HG02938 (cell line): ENCODE measurements around the gene GABRA5.

Source experiments
- ATAC-seq: cut with Tn5 transposase; IDR thresholded peaks from one replicate; pipeline ENCODE4 v1.9.1; 2021; ENCODE audit warnings: mild to moderate bottlenecking, moderate library complexity; ENCODE audit not compliant: unreplicated experiment

GABRA5 gene

DNA sequence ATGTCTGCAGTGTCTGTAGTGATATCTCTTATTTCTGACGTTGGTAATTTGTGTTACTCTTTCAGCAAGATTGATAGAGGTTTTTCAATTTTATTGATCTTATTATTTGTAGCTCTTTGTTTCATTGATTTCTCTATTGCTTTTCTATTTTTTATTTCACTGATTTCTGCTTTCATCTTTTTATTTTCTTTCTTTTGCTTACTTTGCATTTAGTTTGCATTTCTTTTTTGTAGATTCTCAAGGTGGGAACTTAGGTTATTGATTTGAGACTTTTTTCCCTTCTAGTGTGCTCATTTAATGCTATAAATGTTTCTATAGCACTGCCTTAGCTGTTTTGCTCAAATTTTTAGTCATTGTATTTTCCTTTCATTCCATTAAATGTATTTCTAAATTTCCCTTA, 54.6 kb downstream of the GABRA5 start:
- no peak for ATAC-seq

DNA sequence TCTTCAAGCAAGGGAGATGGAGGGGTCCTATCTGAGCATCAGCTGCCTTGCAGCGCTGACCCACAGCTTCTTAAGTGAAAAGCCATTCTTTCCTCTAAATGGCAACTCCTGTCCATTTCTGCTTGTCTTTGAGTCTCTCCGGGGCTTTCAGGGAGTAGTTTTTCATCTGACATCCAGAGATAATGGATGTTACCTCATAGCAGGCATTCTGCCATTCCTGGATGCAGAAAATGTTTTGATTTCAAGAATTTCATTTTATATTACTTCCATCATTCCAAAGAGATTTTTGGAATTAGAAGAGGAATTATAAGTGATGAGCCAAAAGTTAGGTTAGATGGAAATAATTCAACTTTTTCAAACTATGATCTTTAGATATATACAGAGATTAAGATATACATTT, 59.2 kb downstream of the GABRA5 start:
- ATAC-seq = no peak

DNA sequence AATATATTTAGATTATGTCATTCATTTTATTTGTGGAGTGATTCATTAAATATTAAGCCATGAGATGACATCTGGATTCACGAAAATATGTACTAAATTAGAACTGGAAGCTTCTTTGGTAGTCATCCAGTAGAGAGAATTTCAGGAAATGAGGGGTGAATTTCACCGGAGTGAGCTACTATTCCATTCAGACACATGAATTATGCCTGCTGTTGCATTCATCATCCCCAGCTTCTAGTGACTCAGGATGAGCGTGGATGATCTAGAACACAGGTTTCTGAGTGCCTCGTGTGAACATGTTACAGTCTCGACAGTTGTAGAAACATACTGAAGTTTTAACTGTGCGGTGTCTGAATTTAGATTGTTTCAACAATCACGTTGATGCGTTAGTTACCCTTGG, 61.2 kb downstream of the GABRA5 start:
- no peak for ATAC-seq

DNA sequence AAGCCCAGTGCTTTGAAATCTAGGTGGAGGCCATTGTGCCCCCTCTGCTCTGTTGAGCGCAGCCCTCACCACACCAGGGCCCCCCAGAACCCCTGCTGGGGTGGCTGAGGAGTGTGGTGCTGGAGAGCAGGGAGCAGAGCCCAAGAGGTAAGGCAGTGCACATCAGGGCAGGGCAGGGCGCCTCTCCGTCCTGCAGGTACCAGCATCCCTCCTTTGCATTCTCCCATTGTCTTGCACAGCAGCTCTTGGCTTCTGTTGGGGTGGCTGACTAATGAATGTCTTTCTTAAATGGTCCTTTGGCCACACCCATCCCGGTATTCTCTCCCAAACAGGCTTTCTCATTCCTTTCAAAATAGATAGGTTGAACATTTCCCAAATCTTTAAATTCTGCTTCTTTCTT, 62.7 kb downstream of the GABRA5 start:
- no peak for ATAC-seq

DNA sequence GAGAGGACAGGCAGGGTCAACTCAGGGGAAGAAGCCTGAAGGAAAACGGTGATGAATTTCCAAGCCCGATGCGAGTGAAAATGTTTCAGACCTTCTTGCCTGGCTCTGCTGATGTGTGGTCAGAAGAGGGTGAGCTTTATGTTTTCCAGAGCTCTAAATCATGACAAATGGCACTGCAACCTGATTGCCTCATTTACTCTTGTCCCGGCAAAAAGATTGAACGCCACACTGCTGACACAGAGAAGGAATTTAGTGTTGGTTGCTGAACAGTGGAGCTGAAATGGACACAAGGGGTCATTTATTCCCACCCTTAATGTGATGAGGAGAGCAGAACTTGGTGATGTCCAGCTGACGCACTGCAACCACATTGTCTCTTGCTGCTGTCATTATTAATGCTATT, 68.0 kb downstream of the GABRA5 start:
- no peak for ATAC-seq

DNA sequence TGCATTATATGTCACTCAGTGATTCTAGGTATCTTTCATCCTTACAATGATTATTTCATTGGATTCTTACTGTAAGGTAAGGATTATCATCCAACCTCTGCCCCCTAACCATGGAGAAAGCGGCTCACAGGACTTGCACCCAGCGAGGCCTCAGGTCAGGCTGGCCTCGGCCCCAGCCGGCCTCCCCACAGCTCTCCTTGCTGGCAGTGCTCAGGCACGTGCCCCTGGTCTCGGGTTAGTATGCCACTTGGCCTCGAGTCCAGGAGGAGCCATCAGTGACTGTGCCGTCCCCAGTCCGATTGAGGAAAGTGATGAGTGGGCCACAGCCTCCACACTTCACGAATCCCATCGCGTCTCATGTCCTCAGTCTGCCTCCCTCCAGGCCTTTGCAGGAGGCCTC, 68.5 kb downstream of the GABRA5 start:
- ATAC-seq = no peak

DNA sequence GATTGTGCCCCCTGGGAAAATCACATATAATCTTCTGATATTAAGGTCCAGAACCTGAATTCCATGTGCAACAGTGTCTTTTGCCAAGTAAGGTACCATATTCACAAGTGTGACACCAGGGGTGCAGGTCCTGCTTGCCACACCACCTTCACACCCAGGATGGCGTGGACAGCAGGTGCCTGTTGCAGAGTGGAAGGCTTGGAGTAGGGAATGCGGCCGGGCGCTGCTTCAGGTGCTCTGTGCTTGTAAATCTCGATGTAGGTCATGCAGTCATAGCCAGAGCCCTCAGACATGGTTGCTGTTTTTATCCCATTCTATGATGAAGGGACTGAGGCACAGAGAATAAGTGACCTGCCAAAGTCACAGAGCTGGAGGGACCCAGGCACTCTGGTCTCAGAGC, 69.6 kb downstream of the GABRA5 start:
- no peak for ATAC-seq

DNA sequence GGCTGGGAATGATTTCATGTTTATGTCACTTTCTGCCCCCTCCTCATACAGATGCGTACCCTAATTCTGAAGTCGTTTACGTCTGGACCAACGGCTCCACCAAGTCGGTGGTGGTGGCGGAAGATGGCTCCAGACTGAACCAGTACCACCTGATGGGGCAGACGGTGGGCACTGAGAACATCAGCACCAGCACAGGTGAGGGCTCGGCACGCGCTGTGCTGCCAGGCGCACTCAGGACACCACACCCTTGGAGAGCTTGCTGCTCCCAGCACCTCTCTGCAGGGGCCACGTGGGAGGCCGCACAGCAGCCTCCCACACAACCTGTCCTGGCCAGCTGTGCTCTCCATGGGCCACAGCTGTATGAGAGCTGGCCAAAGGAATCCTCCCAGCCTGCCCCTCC, 70.3 kb downstream of the GABRA5 start:
- ATAC-seq = no peak

DNA sequence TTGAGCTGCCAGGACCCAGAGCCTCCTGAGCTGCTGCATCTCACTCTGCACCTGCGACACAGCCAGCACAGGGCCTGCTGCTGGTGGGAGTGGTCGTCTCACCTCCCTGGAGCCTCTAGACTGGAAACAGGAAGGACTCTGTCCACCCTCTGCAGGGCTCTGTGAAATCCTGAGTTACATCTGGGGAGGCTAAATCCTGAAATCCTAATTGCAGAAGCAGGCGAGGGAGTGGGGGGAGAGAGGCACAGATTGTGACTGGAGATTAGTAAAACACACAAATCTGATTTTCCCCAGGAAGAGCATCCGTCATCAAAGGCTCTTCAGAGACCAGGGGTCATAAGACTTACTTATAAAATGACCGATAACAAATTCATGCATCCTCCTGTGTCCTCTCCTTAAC, 72.5 kb downstream of the GABRA5 start:
- ATAC-seq = no peak

DNA sequence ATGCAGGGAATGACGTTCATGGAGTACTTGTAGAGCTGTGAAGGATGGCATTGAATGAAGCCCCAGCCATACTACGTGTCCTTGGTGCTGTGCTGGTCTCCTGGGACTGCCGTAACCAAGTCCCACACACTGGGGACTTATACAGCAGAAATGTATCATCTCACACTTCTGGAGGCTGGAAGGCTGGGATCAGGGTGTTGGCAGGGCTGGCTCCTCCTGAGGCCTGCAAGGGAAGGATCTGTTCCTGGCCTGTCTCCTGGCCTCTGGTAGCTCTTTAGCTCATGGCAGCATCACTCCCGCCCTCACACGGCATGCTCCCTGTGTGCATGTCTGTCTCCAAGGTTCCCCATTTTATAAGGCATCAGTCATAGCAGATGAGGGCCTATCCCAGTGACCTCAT, 74.6 kb downstream of the GABRA5 start:
- ATAC-seq = no peak

DNA sequence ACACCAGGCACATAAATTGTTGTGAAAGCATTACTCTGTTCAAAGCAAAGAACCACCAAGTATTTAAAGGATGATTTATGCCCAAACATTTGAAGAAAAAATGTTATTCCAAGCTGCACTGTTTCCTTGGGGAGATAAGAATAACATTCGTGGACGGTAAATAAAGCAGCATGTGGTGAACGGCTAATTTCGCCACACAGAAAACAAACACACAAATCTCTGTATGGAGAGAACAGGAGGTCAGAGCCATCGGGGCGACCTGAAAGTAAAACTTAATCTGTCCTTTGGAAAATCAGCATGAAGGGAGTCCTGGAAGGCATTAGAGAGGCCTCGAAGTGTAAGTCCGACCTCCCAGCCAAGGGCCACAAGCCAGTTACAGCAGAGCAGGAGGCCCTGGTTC, 77.0 kb downstream of the GABRA5 start:
- ATAC-seq = no peak

DNA sequence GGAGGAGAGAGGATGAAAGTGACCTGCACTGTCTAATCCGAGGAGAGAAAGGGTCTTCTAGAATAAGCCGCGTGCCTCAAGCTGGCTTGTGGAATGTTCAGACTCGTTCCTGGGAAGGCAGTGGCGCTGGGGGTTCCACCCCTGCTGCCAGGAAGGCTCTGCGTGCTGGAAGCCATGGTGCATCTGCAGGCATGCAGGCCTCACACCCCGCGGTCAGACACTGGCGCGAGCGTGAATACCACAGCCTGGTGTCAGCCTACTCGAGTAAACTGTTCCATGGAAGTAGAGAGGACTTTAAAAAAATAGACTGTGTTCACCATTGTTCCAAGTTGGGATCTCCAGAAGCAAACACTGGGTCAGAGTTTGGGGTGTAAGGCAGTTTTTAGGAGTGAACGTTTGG, 78.2 kb downstream of the GABRA5 start:
- ATAC-seq = no peak

DNA sequence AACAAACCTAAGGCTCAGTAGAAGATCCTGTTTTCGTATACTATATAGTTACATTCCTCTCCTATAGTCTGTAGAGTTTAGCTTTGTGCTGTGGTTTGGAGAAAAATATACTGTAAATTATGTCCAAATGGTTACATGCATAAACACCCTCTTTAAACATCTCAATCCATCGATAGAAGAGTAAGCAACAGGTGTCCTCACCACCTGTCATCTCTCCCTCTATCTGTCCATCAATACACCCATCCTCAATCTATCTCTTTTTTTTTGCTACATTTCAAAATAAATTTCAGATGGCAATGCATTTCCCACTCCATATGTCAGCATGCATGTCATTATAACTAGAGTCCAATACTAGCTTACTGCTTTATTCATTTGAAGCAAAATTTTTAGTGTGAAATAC, 83.1 kb downstream of the GABRA5 start:
- ATAC-seq = no peak

DNA sequence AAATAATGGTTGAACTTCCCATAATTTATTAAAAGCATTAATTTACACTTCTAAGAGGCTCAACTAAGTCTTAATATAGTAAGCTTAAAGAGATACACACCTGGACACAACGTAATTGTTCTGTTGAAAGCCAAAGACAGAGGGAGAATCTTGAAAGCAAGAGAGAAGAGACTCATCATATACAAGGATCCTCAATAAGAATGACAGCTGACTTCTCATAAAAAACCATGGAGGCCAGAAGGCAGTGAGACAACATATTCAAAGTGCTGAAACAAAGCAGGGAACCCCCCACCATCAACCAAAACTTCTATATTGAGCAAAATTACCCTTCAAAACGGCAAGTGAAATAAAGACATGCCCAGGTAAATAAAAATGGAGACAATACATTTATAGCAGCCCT, 87.5 kb downstream of the GABRA5 start:
- ATAC-seq = no peak

DNA sequence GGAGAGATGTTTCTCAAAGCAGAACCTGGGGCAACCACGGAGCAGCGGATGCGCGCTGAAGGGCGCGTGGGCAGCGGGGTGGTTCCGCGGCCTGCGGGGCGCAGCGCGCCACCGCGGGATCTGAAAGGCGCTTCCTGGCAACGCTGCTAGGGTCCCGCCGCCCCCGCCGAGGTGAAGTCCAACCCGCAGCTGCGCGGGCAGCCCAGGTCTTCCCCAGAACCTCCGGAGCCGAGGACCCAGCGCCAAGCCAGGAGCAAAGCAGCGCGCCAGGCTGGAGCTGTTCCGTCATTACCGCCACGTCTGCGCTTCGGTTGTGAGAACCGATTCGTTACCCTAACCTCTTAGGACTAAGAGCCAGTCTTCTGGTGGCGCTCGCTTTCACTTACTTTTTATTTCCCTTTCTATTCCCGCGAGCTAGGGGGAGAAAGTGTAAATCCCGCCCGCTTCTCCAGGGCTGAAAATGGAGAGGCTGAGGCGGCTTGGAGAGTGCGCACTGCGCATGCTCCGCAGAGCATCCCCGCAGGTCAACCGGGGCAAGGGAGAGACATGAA, 100.9 kb downstream of the GABRA5 start:
- no peak for ATAC-seq

DNA sequence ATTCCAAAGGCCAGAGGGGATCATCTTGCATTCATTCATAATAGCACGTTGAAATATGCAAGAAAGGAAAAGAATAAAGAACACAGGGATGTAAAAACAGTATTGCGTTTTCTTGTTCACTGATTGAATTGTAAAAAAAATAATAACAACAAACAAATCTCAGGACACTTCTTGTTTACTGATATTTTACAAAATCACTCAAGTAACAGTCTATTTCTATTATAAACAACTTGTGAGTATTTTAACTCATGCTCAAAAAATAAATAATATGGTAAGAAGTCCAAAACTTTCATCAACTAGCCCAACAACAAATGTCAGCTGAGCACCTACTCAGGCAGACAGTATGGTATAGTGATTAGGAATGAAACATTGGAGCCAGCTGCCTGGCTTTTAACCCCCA, 101.9 kb downstream of the GABRA5 start:
- no peak for ATAC-seq

DNA sequence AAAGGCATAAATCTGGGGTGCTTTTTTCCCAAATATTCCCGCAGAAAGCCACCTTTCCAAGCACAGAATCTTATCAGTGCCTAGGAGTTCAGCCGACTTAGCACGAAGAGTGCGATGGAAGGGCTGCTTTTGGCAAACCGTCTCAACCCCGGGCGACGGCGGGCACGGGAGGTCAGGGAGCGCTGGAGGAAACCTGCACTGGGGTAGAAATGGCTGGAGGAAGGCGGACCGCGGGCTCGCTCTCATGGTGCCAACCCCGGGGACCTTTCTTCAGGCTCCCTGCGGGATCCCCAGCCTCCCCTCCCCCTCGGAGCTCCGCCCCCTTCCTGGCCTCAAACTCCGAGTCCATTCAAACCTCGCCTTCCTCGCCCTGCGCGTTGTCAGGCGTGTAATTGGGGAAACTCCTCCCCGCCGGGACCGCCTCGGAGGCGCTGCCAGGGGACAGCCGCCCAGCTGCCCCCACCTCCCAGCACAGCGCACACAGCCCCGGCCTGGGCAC, 103.9 kb downstream of the GABRA5 start, which contains the start of gene GABRG3:
GABRG3 (plus strand) TSS at position 470 of the 499 bp plus-strand sequence.
- no peak for ATAC-seq

DNA sequence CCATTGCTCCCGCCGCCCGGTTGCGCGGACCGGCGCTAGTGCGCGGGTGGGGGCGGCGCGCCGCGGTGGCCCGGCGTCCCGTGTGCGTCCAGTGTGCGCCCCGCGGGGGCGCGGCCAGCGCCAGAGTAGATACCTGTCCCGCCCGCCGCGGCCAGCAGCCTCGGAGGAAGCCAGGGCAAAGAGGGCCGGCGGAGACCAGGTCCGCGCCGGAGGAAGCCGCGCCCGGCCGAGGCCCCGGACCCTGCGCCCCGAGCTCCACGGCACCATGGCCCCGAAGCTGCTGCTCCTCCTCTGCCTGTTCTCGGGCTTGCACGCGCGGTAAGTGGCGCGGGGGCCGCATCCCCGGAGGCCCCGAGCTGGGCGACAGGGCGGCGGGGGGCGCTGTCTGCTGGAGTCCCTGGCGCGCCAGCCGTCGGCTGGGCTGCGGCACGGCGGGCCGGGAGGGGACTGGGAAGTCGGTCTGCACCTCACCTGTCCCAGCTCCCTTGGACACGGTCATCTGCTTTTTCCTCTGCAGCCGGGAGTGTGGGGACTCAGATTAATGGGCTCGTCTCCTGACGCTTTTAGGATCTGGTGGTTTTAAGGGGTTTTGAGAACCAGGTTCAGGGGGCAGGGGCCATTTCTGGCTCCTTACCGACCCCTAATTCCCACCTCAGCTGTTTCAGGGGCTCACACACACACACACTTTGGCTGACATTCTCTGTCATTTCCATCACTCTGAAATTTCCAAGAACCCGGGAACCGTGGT, 104.6 kb downstream of the GABRA5 start:
- ATAC-seq = no peak

DNA sequence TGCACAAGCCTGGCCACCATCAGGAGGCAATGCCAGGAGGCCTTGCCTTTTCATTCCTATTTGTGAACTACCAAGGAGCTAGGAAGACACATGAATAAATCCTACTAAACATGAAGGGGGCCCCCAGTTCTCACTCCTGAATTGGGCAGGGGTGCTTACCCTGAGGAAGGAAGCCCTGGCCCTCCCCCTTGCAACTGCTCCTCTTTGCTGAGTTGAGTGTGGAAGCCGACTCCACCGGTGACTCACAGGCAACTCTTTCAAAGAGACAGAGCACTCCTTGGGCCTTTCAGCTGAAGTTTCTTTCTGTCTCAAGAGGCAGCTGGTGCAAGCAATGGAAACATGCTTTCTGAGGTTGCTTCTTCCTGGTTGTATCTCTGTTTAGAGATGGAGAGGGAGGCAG, 105.8 kb downstream of the GABRA5 start:
- no peak for ATAC-seq

DNA sequence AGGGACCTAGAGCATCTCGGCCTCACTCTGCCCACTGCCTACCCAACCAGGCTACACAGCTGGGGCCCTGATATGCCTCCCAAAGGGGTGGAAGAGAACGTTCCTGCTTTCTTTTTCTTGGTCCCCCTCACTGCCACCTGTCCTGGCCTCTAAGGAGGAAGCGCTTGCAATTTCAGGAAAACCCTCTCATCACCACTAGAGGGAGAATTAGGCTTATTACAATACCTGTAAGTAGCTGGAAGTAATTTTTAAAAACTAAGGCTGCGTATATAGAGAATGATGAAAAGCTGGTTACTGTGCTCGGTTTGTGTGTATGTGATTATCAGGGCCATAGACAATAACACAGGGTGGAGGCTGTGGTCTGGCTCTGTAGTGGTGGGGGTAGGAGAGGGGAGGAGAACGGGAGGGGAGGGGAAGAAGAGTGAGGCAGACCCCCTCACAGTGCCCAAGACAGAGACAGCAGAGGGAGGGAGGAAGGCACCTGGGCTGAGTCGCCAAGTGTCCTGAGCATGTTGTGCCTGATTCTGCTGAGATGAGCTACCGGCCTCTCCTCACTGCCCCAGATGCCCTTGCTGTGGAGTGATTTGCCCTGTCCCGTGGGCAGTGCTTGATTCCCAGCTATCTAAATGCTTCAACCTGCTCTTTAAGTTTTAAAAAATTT, 107.4 kb downstream of the GABRA5 start:
- no peak for ATAC-seq

DNA sequence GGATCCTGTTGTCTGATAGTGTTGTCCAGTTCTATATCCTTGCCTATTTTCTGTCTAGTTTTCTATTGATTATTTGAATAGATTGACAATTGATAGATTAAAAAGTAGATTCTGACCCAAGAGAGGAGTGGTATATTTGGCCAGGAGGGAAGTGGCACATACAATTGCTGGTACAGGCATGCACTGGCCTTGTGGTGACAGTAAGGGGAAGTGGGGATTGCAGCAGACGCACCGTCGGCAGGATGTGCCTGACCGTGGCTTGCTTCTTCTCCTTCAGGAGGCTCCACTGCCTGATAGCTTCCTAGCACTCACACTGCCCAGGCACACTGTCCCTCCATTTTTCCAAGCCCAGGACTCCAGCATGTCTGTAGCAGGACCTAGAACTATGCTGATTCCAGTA, 114.6 kb downstream of the GABRA5 start:
- ATAC-seq = no peak

DNA sequence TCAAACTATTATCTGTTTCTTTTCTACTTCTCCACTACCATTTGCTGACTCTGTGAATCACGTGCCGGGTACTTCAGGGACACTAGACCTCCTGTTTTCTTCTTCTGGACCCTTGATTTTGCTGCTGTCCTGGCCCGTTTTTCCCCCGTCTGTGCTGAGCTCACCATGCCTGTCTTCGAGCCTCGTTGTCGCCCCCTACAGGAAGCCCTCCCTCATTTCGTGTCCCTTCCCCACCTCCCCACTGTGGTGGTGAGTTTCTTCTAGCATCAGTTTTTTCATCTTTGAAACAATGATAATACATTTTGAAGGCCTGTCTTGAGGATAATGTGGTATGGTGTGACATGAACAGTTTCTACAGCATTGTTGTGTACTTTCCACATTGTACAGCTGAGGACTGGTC, 117.0 kb downstream of the GABRA5 start:
- no peak for ATAC-seq
